Caco-2 (cell line): ENCODE measurements around the gene ADAM23. TPM values are rescaled to one million over a fixed set of nuclear protein-coding genes. Genes with fewer than 3 reads are reported as not detected.

Experiments
- BruUV-seq: library from RNA; stranded (reverse); fragments of 400-500 nt; replicated peaks from 2 replicates; lab custom pipeline; 2021; lab: Mats Ljungman, UMichigan
- CTCF ChIA-PET: fragments of 300-600 bp; sonication (Branson Sonifier 250); formaldehyde crosslinking; loops from one replicate; lab custom pipeline; 2022; ENCODE audit warnings: antibody characterized with exemption; lab: Charles Lee
- POLR2A ChIA-PET: fragments of 300-600 bp; sonication (Branson Sonifier 250); formaldehyde crosslinking; loops from one replicate; lab custom pipeline; 2022; ENCODE audit warnings: antibody characterized with exemption; lab: Charles Lee
- DNase-seq, 2 experiments: peaks; one replicate each; pipeline versions ENCODE4 v3.0.0 to v3.0.0-alpha.2; 2020 to 2022
- H3K27me3 ChIP-seq: replicated peaks from 2 replicates; pipeline ENCODE4 v1.6.0; 2011; ENCODE audit warnings: low read length; ENCODE audit not compliant: control insufficient read depth, insufficient read depth
- H3K36me3 ChIP-seq: 2 replicates; pipeline ENCODE4 v1.5.1; 2011; ENCODE audit warnings: low read length; ENCODE audit not compliant: control insufficient read depth, insufficient read depth
- H3K4me1 ChIP-seq: fragments of 250-450 bp; sonication (Bioruptor Pico); 2 replicates; pipeline ENCODE4 v1.5.1; 2020; ENCODE audit warnings: mild to moderate bottlenecking
- H3K4me3 ChIP-seq: 2 replicates; pipeline ENCODE4 v1.5.1; 2011; ENCODE audit warnings: low read depth, mild to moderate bottlenecking, control low read depth, low read length
- H3K9me3 ChIP-seq: fragments of 250-450 bp; sonication (Bioruptor Pico); 2 replicates; pipeline ENCODE4 v1.5.1; 2020; ENCODE audit warnings: mild to moderate bottlenecking, moderate library complexity
- H3K27ac Mint-ChIP-seq: one replicate; pipeline ENCODE4 v1.8.0; 2022; ENCODE audit warnings: mixed read lengths; ENCODE audit not compliant: unreplicated experiment
- H3K27me3 Mint-ChIP-seq: one replicate; pipeline ENCODE4 v1.8.0; 2022; ENCODE audit warnings: mixed read lengths; ENCODE audit not compliant: insufficient read depth, unreplicated experiment
- H3K36me3 Mint-ChIP-seq: one replicate; pipeline ENCODE4 v1.8.0; 2022; ENCODE audit warnings: mild to moderate bottlenecking, mixed read lengths; ENCODE audit not compliant: insufficient read depth, unreplicated experiment
- H3K4me1 Mint-ChIP-seq: one replicate; pipeline ENCODE4 v1.8.0; 2022; ENCODE audit warnings: low read depth, mixed read lengths; ENCODE audit not compliant: unreplicated experiment
- H3K4me3 Mint-ChIP-seq: one replicate; pipeline ENCODE4 v1.8.0; 2022; ENCODE audit warnings: mild to moderate bottlenecking, moderate library complexity, mixed read lengths; ENCODE audit not compliant: unreplicated experiment
- H3K9me3 Mint-ChIP-seq: one replicate; pipeline ENCODE4 v1.8.0; 2022; ENCODE audit warnings: mixed read lengths; ENCODE audit not compliant: unreplicated experiment
- CTCF ChIP-seq, 2 experiments: fragments of 200-600 bp in 1 of 2; IDR thresholded peaks; 1 replicate in 1 of 2; 2 replicates in 1 of 2; pipeline versions ENCODE4 v1.5.1 to v1.8.0; 2011 to 2022; ENCODE audit warnings: antibody characterized with exemption in 1 of 2, control low read depth in 1 of 2, inconsistent platforms in 1 of 2, low read depth in 1 of 2, low read length in 1 of 2, mild to moderate bottlenecking in 1 of 2, moderate library complexity in 1 of 2; ENCODE audit not compliant: insufficient read depth in 1 of 2, severe bottlenecking in 1 of 2, unreplicated experiment in 1 of 2
- intact Hi-C: fragments of 100-400 bp; cut with micrococcal nuclease; formaldehyde crosslinking; loops from one replicate; pipeline ENCODE4 v1.10.0; 2022; ENCODE audit not compliant: unreplicated experiment
- total RNA-seq: library from RNA; stranded (reverse); gene quantifications from 2 replicates; pipeline ENCODE4 v1.2.3, GENCODE V29; 2022

ADAM23 gene
- total RNA-seq, 1 experiment from 2014 or later, result 55.1 TPM

GRCh38 chr2:206443735-206444527 is 599 bp downstream of the ADAM23 start:
- DNase-seq, result peak in 1 of 2 experiments; percentile 61
- Histone ChIP-seq H3K4me1 (peaks cover 43% of the 10 kb centered on the region), H3K9me3 (no peaks in the 10 kb centered on the region), H3K36me3 (no peaks in the 10 kb centered on the region), H3K4me3 (peak overlapping the region; percentile 78), H3K27me3 (no peaks in the 10 kb centered on the region)
- H3K4me3 Mint-ChIP-seq, result peak overlapping the region; percentile 85
- peaks cover 2% of the 10 kb centered on the region for H3K27me3 Mint-ChIP-seq
- TF ChIP-seq CTCF (IDR thresholded peaks at IDR 0.05; ENCODE audit: insufficient read depth in 1 of 2, low read depth in 1 of 2, low read length in 1 of 2, severe bottlenecking in 1 of 2, unreplicated experiment in 1 of 2), result no peak
- ChIA-PET POLR2A (no interaction called here), CTCF (no interaction called here)
- H3K36me3 Mint-ChIP-seq, result peaks cover 6% of the 10 kb centered on the region
- H3K27ac Mint-ChIP-seq, result peak overlapping the region; percentile 48
- no TSS peak for BruUV-seq
- intact Hi-C loops, result loop anchor here (1.0 to 5.0 kb wide), 2 partner anchors 52 to 282 kb away; no protein-coding TSS in a partner anchor
- H3K4me1 Mint-ChIP-seq, result peaks cover 26% of the 10 kb centered on the region
- no peaks in the 10 kb centered on the region for H3K9me3 Mint-ChIP-seq

GRCh38 chr2:206445948-206446347 is 2.6 kb downstream of the ADAM23 start:
- H3K4me3 Mint-ChIP-seq, result peak overlapping the region; percentile 85
- no peaks in the 10 kb centered on the region for H3K9me3 ChIP-seq
- intact Hi-C loops, result loop anchor here (2.0 to 5.0 kb wide), 2 partner anchors 43 to 111 kb away; no protein-coding TSS in a partner anchor
- peaks cover 43% of the 10 kb centered on the region for H3K4me1 ChIP-seq
- peaks cover 28% of the 10 kb centered on the region for H3K4me1 Mint-ChIP-seq
- no peak overlapping the region for H3K27ac Mint-ChIP-seq
- H3K36me3 Mint-ChIP-seq, result peaks cover 8% of the 10 kb centered on the region
- H3K9me3 Mint-ChIP-seq, result peaks cover 5% of the 10 kb centered on the region
- no peaks in the 10 kb centered on the region for H3K36me3 ChIP-seq
- no peak for TF ChIP-seq CTCF (IDR thresholded peaks at IDR 0.05; ENCODE audit: insufficient read depth in 1 of 2, low read depth in 1 of 2, low read length in 1 of 2, severe bottlenecking in 1 of 2, unreplicated experiment in 1 of 2)
- BruUV-seq, result no TSS peak
- DNase-seq, result no peak
- CTCF ChIA-PET, result no interaction called here
- H3K4me3 ChIP-seq, result no peak overlapping the region
- H3K27me3 Mint-ChIP-seq, result no peaks in the 10 kb centered on the region
- POLR2A ChIA-PET, result no interaction called here
- no peaks in the 10 kb centered on the region for H3K27me3 ChIP-seq

GRCh38 chr2:206452242-206452641 is 8.9 kb downstream of the ADAM23 start:
- no peak for DNase-seq
- intact Hi-C loops, result no loop called here
- H3K4me1 Mint-ChIP-seq, result peaks cover 37% of the 10 kb centered on the region
- no peak overlapping the region for H3K4me3 Mint-ChIP-seq
- TF ChIP-seq CTCF (IDR thresholded peaks at IDR 0.05; ENCODE audit: insufficient read depth in 1 of 2, low read depth in 1 of 2, low read length in 1 of 2, severe bottlenecking in 1 of 2, unreplicated experiment in 1 of 2), result no peak
- H3K9me3 Mint-ChIP-seq, result peaks cover 7% of the 10 kb centered on the region
- POLR2A ChIA-PET, result no interaction called here
- H3K27me3 Mint-ChIP-seq, result no peaks in the 10 kb centered on the region
- H3K36me3 Mint-ChIP-seq, result peaks cover 27% of the 10 kb centered on the region
- no peak overlapping the region for H3K4me3 ChIP-seq
- H3K27me3 ChIP-seq, result no peaks in the 10 kb centered on the region
- no TSS peak for BruUV-seq
- CTCF ChIA-PET, result no interaction called here
- no peaks in the 10 kb centered on the region for H3K9me3 ChIP-seq
- H3K27ac Mint-ChIP-seq, result no peak overlapping the region
- H3K4me1 ChIP-seq, result peaks cover 46% of the 10 kb centered on the region
- 0 out of 2 replicates have a peak, but pooled peaks cover 2% of the 10 kb centered on the region for H3K36me3 ChIP-seq
